ENCODE measurements around the gene EXOG.

DNA sequence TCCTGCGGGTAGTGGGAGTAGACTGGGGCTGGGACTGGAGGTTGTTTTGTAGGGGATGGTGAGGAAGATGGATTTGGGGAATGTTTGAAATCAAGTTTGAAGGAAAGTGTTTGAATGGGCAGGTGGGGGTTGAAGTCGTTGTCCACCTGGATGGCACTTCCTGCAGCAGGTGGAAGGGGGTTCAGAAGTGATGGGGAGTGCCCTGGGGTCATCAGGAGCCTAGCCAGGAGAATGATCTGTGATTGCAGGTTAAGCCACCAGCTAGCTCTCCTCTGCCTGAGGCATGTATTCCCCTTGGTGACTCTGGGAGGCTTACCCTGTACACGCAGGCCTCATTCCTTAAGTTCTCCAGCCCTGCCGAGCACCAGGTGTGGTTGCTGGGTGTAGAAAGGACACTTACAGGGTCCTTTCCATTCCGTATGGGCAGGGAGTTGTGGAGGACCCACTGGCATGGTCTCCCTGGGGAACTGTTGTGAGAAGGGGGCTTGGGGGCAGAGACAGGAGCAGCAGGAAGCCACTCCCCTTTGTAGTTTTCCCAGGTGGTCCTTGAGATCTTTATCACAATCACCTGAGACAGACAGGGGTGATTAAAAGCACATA, 19.9 kb upstream of the EXOG start:
- TF ChIP-seq, protein P1, sequence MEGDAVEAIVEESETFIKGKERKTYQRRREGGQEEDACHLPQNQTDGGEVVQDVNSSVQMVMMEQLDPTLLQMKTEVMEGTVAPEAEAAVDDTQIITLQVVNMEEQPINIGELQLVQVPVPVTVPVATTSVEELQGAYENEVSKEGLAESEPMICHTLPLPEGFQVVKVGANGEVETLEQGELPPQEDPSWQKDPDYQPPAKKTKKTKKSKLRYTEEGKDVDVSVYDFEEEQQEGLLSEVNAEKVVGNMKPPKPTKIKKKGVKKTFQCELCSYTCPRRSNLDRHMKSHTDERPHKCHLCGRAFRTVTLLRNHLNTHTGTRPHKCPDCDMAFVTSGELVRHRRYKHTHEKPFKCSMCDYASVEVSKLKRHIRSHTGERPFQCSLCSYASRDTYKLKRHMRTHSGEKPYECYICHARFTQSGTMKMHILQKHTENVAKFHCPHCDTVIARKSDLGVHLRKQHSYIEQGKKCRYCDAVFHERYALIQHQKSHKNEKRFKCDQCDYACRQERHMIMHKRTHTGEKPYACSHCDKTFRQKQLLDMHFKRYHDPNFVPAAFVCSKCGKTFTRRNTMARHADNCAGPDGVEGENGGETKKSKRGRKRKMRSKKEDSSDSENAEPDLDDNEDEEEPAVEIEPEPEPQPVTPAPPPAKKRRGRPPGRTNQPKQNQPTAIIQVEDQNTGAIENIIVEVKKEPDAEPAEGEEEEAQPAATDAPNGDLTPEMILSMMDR (IDR thresholded peaks at IDR 0.05) = no peak
- TF ChIP-seq POLR2A (IDR thresholded peaks at IDR 0.05) = no peak

Measured in adrenal gland (tissue), 5 donors.